HG02981 (cell line): ENCODE measurements around the gene ATP2C2.
"Not testable (repeated sequence)": the region's sequence is repeated elsewhere in the genome, so short reads cannot be mapped to it uniquely, and the experiment has no call there.

Source experiments
- ATAC-seq: cut with Tn5 transposase; IDR thresholded peaks from one replicate; pipeline ENCODE4 v1.9.1; 2021; ENCODE audit warnings: mild to moderate bottlenecking, moderate library complexity; ENCODE audit not compliant: unreplicated experiment

Gene ATP2C2

GRCh38 chr16:84416407-84417321, 48.3 kb downstream of the ATP2C2 start:
- ATAC-seq, result no peak

- ATAC-seq, result no peak
Measured at GRCh38 chr16:84418056-84418849, 49.9 kb downstream of the ATP2C2 start.

- no peak for ATAC-seq
Measured at GRCh38 chr16:84419730-84420129, 51.4 kb downstream of the ATP2C2 start.

DNA sequence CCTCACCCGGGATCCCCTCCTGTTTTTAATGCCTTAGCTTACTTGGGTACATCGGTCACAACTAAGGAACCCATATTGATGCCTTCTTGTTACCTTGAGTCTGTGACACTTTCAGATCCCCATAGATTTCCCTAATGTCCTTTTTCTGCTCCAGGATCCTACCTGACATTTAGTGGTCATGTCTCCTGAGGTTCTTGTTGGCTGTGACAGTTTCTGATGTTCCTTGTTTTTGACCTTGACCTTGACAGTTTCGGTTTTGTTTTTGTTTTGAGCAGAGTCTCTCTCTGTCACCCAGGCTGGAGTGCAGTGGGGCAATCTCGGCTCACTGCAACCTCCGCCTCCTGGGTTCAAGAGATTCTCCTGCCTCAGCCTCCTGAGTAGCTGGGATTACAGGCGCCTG, 52.2 kb downstream of the ATP2C2 start:
- not testable (repeated sequence) for ATAC-seq

DNA sequence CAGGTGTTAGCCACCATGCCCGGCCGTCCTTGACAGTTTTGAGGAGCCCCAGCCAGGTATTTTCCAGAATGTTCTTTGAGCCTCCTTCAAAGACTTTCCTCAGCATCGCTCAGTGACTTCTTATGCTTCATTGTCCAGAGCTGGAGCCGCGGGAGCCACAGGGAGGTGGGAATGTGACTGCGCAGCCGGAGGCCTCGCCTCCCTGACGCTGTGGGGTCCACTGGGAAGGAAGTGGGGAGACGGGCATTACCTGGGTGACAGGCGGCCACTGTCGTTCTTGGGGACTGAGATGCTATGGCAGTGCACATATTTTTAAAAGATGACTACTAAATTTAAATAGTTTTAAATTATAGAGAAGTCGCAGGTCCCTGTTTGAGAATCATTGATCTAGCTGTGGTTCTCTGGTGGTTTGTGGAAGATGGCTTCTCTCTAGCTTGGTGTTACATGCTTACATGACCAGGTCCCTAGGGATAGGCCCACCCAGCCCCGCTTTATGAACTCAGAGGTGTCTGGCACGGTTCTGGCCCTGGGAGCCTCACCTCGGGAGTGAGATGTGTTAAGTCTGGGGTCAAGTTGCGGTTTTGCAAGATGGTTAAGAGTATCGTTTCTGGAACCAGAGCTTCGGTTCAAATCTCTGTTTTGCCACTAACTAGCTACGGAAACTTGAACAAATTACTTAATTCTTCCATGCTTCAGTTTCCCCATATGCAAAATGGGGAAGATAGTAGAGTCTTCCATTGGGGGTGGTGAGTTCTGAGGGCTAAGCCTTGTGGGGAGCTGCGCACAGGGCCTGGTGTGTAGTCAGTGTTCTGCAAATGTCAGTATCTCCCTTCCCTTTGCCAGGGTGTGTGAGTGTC, 53.0 kb downstream of the ATP2C2 start:
- ATAC-seq, result no peak

DNA sequence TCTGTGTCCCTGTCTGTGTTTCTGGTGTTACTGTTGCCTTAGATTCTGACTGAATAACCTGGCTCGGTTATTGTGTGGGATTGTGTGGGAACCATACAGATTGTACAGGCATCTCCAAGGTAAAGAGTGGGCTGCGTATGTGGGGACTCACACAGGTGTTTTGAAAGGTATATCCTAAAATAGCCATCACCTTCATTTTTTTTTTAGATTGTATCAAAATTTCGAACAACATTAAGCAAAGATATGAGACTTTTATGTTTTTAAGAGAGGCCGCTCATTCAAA, 53.5 kb downstream of the ATP2C2 start:
- ATAC-seq, result no peak

- no peak for ATAC-seq
Measured at GRCh38 chr16:84423416-84423837, 55.1 kb downstream of the ATP2C2 start.

GRCh38 chr16:84425696-84426095, 57.4 kb downstream of the ATP2C2 start:
- ATAC-seq, result no peak

DNA sequence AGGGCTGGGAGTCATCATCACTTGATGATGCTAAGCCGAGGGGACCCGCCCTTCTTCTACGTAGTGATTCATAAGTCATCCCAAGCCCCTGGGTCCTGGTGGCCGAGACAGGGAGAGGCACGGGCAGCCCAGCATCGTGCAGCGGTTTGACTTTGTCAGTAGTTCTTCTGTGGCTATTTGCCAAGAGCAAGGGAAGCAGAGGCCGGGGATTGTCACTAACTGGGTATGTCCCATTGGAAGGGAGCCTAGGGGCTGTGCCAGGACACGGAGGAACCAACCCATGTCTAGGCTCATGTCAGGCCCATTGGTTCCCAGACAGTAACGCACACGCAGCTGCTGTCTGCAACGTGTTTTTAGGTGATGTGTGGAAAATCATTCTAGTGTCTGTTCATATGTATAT, 58.5 kb downstream of the ATP2C2 start:
- ATAC-seq, result no peak

- ATAC-seq, result no peak
Measured at GRCh38 chr16:84427553-84427952, 59.2 kb downstream of the ATP2C2 start.

DNA sequence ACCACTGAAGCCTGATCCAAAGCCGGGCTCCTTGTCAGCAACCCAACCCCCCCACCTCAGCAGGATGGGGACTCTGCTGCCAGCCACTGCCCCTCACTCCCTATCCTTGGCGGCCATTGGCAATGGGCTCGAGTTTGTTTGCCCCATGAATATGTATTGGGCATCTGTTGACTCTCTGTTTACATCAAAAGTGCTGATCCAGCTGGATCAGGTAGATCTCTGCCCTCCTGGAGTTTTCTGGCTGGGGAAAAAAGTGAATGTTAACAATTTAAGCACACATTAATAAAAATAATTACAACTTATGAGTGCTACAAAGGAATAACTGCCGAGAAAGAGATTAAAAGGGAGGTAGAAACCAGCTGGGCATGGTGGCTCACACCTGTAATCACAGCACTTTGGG, 62.5 kb downstream of the ATP2C2 start:
- no peak for ATAC-seq

- no peak for ATAC-seq
Measured at GRCh38 chr16:84434800-84435199, 66.5 kb downstream of the ATP2C2 start.

GRCh38 chr16:84436196-84436595, 67.9 kb downstream of the ATP2C2 start:
- ATAC-seq, result no peak

GRCh38 chr16:84438971-84439696, 70.8 kb downstream of the ATP2C2 start:
- ATAC-seq, result no peak

- no peak for ATAC-seq
Measured at GRCh38 chr16:84442416-84443145, 74.2 kb downstream of the ATP2C2 start.

DNA sequence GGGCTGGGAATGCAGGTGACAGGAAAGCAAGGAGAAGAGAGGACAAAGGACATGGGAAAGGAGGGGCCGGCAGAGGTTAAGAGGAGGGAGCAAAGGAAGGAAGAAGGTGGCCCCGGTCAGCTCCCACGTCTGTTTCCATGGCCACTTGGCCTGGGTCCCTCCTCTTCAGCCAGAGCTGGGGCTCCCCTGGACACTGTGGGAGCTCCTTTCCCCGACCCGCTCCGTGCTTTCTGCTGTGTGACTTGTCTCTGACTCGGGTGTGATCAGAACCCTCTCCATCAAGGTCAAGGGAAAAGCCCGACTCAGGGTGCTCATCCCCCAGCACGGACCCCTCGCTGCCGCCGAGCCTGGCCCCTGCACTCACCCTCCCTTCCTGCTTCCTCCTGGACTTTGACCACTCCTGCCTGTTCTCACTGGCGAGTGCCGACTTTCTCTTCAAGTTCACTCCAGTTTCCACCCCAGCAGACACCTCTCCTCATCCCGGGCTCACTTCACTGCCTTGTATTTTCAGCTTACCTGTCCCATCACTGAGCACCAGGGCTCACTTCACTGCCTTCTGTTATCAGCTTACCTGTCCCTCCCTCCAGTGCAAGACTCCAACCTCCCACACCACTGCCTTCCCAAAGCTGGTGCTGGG, 74.9 kb downstream of the ATP2C2 start:
- no peak for ATAC-seq

DNA sequence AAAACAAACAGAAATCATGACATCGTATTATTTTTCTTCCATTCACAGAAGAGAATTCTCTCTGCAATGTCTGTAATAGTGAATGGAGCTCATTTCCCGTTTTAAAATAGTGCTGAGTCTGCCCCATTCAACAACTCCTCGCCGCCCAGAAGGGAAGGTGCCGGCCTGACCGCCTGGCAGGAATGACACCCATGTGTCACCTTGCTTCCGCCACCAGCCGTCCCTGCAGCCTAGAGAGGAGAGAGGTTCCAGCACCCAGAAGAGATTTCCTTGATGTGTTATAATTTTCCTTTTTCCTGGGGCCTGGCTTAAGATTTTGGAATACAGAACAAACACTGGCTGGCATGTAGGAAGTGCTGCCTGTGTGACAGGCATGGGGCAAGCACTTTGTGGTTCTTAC, 76.1 kb downstream of the ATP2C2 start:
- no peak for ATAC-seq

GRCh38 chr16:84446084-84446483, 77.7 kb downstream of the ATP2C2 start:
- no peak for ATAC-seq

GRCh38 chr16:84446596-84447392, 78.5 kb downstream of the ATP2C2 start:
- ATAC-seq, result no peak
